GM23338 (cell line): ENCODE data around the gene CCDC68.

Experiments
- CREB1 ChIP-seq: fragments of 250-450 bp; sonication (Bioruptor Pico); IDR thresholded peaks from 2 replicates; pipeline ENCODE4 v1.5.0; 2020; ENCODE audit warnings: low read depth, mild to moderate bottlenecking, moderate library complexity
- EZH2 ChIP-seq: fragments of 200-600 bp; sonication (generic); IDR thresholded peaks from one replicate; pipeline ENCODE4 v1.8.0; 2017; ENCODE audit warnings: antibody characterized with exemption, mild to moderate bottlenecking, low read depth; ENCODE audit not compliant: unreplicated experiment
- EZH2phosphoT487 ChIP-seq: fragments of 200-600 bp; sonication (generic); IDR thresholded peaks from one replicate; pipeline ENCODE4 v1.8.1; 2018; ENCODE audit warnings: antibody characterized with exemption; ENCODE audit not compliant: unreplicated experiment
- JUNB ChIP-seq: IDR thresholded peaks from one replicate; pipeline ENCODE4 v1.6.1; 2016; ENCODE audit warnings: antibody characterized with exemption; ENCODE audit not compliant: unreplicated experiment
- NANOG ChIP-seq: IDR thresholded peaks from 2 replicates; pipeline ENCODE4 v1.6.1; 2016; ENCODE audit warnings: antibody characterized with exemption, borderline replicate concordance
- POLR2AphosphoS5 ChIP-seq: IDR thresholded peaks from 2 replicates; pipeline ENCODE4 v1.6.1; 2016; ENCODE audit warnings: antibody characterized with exemption, low read depth
- STAT1 ChIP-seq: IDR thresholded peaks from one replicate; pipeline ENCODE4 v1.6.1; 2016; ENCODE audit warnings: antibody characterized with exemption; ENCODE audit not compliant: unreplicated experiment
- TF ChIP-seq, protein P1 (sequence below), 2 experiments: fragments of 200-600 bp in 1 of 2; sonication (generic) in 1 of 2; conservative IDR thresholded peaks; 2 replicates each; pipeline versions ENCODE4 v1.5.1 to v1.6.1; 2016 to 2017; ENCODE audit warnings: antibody characterized with exemption in 2 of 2, low read depth in 2 of 2, mild to moderate bottlenecking in 2 of 2, moderate library complexity in 1 of 2
- TF ChIP-seq, protein P2 (sequence below): fragments of 250-450 bp; sonication (Bioruptor Pico); IDR thresholded peaks from 2 replicates; pipeline ENCODE4 v1.5.0; 2020; ENCODE audit warnings: mild to moderate bottlenecking, moderate library complexity
- TF ChIP-seq, protein P3 (sequence below): IDR thresholded peaks from 2 replicates; pipeline ENCODE4 v1.6.1; 2016; ENCODE audit warnings: antibody characterized with exemption
- TF ChIP-seq, protein P4 (sequence below): IDR thresholded peaks from one replicate; pipeline ENCODE4 v1.6.1; 2018; ENCODE audit warnings: antibody characterized with exemption; ENCODE audit not compliant: unreplicated experiment

DNA sequence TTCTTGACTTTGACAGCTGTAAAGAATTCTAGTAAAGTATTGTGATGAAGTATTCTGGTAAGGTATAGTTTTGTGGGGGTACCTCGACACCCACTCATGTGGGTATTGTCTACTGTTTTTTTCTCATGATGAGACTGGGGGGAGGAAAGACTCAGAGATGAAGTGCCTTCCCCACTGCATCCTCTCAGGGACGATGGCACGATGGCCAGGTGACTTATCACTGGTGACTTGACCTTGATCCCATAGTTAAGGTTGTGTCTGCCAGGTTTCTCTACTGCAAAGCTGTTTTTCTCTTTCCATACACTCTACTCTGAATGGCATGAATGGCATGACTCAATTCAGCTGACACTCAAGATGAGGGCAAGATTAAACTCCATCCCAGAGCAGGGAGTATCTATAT lies 936 bp upstream of the CCDC68 start:
- TF ChIP-seq, protein P1, sequence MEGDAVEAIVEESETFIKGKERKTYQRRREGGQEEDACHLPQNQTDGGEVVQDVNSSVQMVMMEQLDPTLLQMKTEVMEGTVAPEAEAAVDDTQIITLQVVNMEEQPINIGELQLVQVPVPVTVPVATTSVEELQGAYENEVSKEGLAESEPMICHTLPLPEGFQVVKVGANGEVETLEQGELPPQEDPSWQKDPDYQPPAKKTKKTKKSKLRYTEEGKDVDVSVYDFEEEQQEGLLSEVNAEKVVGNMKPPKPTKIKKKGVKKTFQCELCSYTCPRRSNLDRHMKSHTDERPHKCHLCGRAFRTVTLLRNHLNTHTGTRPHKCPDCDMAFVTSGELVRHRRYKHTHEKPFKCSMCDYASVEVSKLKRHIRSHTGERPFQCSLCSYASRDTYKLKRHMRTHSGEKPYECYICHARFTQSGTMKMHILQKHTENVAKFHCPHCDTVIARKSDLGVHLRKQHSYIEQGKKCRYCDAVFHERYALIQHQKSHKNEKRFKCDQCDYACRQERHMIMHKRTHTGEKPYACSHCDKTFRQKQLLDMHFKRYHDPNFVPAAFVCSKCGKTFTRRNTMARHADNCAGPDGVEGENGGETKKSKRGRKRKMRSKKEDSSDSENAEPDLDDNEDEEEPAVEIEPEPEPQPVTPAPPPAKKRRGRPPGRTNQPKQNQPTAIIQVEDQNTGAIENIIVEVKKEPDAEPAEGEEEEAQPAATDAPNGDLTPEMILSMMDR (conservative IDR thresholded peaks at IDR 0.05; ENCODE audit: low read depth in 2 of 2): no peak
- TF ChIP-seq EZH2 (no peak), JUNB (no peak), NANOG (no peak), CREB1 (no peak), EZH2phosphoT487 (no peak), POLR2AphosphoS5 (no peak), STAT1 (no peak)
- TF ChIP-seq, protein P2, sequence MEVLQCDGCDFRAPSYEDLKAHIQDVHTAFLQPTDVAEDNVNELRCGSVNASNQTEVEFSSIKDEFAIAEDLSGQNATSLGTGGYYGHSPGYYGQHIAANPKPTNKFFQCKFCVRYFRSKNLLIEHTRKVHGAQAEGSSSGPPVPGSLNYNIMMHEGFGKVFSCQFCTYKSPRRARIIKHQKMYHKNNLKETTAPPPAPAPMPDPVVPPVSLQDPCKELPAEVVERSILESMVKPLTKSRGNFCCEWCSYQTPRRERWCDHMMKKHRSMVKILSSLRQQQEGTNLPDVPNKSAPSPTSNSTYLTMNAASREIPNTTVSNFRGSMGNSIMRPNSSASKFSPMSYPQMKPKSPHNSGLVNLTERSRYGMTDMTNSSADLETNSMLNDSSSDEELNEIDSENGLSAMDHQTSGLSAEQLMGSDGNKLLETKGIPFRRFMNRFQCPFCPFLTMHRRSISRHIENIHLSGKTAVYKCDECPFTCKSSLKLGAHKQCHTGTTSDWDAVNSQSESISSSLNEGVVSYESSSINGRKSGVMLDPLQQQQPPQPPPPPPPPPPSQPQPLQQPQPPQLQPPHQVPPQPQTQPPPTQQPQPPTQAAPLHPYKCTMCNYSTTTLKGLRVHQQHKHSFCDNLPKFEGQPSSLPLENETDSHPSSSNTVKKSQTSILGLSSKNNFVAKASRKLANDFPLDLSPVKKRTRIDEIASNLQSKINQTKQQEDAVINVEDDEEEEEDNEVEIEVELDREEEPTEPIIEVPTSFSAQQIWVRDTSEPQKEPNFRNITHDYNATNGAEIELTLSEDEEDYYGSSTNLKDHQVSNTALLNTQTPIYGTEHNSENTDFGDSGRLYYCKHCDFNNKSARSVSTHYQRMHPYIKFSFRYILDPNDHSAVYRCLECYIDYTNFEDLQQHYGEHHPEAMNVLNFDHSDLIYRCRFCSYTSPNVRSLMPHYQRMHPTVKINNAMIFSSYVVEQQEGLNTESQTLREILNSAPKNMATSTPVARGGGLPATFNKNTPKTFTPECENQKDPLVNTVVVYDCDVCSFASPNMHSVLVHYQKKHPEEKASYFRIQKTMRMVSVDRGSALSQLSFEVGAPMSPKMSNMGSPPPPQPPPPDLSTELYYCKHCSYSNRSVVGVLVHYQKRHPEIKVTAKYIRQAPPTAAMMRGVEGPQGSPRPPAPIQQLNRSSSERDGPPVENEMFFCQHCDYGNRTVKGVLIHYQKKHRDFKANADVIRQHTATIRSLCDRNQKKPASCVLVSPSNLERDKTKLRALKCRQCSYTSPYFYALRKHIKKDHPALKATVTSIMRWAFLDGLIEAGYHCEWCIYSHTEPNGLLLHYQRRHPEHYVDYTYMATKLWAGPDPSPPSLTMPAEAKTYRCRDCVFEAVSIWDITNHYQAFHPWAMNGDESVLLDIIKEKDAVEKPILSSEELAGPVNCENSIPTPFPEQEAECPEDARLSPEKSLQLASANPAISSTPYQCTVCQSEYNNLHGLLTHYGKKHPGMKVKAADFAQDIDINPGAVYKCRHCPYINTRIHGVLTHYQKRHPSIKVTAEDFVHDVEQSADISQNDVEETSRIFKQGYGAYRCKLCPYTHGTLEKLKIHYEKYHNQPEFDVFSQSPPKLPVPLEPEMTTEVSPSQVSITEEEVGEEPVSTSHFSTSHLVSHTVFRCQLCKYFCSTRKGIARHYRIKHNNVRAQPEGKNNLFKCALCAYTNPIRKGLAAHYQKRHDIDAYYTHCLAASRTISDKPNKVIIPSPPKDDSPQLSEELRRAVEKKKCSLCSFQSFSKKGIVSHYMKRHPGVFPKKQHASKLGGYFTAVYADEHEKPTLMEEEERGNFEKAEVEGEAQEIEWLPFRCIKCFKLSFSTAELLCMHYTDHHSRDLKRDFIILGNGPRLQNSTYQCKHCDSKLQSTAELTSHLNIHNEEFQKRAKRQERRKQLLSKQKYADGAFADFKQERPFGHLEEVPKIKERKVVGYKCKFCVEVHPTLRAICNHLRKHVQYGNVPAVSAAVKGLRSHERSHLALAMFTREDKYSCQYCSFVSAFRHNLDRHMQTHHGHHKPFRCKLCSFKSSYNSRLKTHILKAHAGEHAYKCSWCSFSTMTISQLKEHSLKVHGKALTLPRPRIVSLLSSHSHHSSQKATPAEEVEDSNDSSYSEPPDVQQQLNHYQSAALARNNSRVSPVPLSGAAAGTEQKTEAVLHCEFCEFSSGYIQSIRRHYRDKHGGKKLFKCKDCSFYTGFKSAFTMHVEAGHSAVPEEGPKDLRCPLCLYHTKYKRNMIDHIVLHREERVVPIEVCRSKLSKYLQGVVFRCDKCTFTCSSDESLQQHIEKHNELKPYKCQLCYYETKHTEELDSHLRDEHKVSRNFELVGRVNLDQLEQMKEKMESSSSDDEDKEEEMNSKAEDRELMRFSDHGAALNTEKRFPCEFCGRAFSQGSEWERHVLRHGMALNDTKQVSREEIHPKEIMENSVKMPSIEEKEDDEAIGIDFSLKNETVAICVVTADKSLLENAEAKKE: no peak
- TF ChIP-seq, protein P3, sequence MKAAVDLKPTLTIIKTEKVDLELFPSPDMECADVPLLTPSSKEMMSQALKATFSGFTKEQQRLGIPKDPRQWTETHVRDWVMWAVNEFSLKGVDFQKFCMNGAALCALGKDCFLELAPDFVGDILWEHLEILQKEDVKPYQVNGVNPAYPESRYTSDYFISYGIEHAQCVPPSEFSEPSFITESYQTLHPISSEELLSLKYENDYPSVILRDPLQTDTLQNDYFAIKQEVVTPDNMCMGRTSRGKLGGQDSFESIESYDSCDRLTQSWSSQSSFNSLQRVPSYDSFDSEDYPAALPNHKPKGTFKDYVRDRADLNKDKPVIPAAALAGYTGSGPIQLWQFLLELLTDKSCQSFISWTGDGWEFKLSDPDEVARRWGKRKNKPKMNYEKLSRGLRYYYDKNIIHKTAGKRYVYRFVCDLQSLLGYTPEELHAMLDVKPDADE: no peak
- TF ChIP-seq, protein P4, sequence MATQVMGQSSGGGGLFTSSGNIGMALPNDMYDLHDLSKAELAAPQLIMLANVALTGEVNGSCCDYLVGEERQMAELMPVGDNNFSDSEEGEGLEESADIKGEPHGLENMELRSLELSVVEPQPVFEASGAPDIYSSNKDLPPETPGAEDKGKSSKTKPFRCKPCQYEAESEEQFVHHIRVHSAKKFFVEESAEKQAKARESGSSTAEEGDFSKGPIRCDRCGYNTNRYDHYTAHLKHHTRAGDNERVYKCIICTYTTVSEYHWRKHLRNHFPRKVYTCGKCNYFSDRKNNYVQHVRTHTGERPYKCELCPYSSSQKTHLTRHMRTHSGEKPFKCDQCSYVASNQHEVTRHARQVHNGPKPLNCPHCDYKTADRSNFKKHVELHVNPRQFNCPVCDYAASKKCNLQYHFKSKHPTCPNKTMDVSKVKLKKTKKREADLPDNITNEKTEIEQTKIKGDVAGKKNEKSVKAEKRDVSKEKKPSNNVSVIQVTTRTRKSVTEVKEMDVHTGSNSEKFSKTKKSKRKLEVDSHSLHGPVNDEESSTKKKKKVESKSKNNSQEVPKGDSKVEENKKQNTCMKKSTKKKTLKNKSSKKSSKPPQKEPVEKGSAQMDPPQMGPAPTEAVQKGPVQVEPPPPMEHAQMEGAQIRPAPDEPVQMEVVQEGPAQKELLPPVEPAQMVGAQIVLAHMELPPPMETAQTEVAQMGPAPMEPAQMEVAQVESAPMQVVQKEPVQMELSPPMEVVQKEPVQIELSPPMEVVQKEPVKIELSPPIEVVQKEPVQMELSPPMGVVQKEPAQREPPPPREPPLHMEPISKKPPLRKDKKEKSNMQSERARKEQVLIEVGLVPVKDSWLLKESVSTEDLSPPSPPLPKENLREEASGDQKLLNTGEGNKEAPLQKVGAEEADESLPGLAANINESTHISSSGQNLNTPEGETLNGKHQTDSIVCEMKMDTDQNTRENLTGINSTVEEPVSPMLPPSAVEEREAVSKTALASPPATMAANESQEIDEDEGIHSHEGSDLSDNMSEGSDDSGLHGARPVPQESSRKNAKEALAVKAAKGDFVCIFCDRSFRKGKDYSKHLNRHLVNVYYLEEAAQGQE: no peak
